ENCODE data around the gene EVI5.

EVI5 gene

DNA sequence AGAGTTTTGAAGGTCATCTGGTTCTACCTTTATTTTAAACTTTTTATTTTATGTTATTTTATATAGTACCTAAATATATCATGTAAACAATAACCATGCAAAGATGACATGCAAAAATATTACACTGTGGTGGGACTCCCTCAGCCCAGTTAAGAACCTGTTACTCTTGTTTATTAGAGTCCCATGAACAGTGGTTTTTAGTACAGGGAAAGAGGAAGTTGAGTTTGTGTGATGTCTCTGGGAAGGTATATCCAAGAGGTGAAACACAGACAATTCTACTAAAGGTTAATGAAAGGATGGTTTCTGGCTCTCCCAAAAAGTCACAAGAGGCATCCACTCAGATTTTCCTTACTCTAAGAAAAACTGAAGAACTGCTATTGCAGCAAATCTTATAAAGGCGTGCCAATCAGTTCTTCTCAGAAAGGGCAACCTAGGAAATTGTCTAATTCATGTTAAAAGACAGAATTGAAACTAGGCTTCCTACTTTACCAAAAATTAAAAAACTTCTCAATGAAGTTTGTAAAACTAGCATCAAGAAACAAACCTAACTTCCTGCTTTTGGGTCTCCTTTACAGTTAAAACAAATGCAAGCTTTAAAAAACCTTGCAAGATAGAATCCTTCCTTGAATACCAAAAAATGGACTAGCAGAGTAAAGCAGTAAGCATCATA lies 318.1 kb downstream of the EVI5 start:
- DNase-seq (ENCODE audit: insufficient read length) = no peak
- FAIRE-seq = no peak
- TF ChIP-seq POLR2A (IDR thresholded peaks at IDR 0.05; ENCODE audit: low read depth, low read length) = no peak
- TF ChIP-seq TAF1 (IDR thresholded peaks at IDR 0.05; ENCODE audit: borderline replicate concordance, low read depth, low read length) = no peak
- TF ChIP-seq POLR2AphosphoS5 (IDR thresholded peaks at IDR 0.05; ENCODE audit: low read depth, low read length) = no peak

DNA sequence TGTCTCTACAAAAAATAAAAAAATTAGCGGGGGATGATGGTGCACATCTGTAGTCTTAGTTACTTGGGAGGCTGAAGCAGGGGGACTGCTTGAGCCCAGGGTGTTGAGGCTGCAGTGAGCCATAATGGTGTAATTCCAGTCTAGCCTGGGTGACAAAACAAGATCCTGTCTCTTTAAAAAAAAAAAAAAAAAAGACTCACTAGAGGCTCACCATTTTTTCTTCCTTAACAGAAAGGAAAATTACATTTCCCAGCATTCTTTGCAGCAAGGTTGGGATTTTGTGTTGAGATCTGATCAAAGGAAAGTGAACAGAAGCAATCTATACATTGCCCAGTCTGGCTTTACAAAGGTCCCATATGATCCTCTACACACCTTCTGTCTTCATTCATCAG lies 319.7 kb downstream of the EVI5 start:
- FAIRE-seq = no peak
- TF ChIP-seq POLR2A (IDR thresholded peaks at IDR 0.05; ENCODE audit: low read depth, low read length) (no peak), TAF1 (IDR thresholded peaks at IDR 0.05; ENCODE audit: borderline replicate concordance, low read depth, low read length) (no peak)
- DNase-seq (ENCODE audit: insufficient read length) = no peak

DNA sequence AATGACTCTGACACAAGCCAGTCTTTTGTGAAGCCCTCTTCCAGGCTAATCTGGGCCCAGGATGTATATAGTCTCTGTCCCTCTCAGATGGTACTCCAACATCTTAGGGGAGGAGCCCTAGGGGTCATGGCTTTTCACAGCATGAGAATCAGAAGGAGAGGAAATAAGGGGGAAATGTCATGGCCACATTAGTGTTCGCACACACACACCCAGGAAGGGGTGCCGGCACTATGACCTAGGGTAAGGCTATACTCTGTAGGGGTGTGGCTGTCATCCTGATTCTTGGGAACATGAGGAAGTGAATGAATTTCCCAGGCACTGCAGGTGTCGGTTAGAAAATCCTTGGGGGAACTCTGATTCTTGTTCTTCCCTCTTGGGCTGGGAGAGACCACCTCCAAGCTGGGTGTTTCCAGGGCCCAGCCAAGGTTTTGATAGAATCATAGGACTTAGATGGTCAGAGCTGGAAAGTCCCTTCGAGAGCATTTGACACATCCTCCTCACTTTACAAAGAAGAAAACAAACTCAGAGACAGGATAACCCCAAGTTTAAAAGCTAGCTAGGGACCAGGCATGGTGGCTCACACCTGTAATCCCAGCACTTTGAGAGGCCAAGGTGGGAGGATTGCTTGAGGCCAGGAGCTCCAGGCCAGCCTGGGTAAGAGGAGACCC lies 320.2 kb downstream of the EVI5 start:
- TF ChIP-seq TAF1 (IDR thresholded peaks at IDR 0.05; ENCODE audit: borderline replicate concordance, low read depth, low read length) = no peak
- TF ChIP-seq POLR2A (IDR thresholded peaks at IDR 0.05; ENCODE audit: low read depth, low read length) = no peak
- TF ChIP-seq POLR2AphosphoS5 (IDR thresholded peaks at IDR 0.05; ENCODE audit: low read depth, low read length) = no peak
- FAIRE-seq (no peak), DNase-seq (ENCODE audit: insufficient read length) (no peak)

DNA sequence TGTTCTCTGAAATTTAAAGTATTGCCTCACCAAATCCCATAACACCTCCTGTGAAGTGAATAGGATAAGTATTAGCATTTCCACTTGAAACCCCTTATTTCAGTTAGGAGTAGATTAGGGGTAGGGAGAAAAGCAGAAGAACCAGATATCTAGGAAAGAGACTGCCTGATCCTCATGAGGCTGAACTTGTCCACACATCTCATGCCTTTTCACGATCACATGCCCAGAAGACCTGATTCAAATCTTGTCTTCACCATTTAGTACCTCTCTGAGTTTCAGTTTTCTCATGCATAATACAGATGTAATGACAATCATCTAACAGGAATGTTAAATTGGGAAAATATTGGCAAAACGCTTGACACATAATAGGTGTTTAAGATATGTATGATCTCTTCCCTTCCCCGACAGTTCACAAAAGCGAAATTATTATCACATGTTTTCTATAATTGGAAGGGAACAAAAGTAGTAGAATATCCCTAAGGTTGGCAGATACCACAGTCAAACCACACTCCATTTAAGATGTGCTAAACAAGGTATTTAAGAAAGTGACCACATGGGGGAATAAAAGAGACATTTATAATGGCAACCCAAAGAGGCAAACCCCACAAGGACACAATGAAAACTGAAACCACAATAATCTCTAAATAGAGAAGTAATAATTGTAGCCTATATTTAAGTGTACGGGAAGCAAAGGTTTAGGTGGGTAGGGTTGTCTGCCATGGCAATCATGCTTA lies 323.4 kb downstream of the EVI5 start:
- peak; percentile 74 for FAIRE-seq
- DNase-seq (ENCODE audit: insufficient read length) = no peak
- TF ChIP-seq POLR2A (IDR thresholded peaks at IDR 0.05; ENCODE audit: low read depth, low read length) (no peak), POLR2AphosphoS5 (IDR thresholded peaks at IDR 0.05; ENCODE audit: low read depth, low read length) (no peak), TAF1 (IDR thresholded peaks at IDR 0.05; ENCODE audit: borderline replicate concordance, low read depth, low read length) (no peak)

DNA sequence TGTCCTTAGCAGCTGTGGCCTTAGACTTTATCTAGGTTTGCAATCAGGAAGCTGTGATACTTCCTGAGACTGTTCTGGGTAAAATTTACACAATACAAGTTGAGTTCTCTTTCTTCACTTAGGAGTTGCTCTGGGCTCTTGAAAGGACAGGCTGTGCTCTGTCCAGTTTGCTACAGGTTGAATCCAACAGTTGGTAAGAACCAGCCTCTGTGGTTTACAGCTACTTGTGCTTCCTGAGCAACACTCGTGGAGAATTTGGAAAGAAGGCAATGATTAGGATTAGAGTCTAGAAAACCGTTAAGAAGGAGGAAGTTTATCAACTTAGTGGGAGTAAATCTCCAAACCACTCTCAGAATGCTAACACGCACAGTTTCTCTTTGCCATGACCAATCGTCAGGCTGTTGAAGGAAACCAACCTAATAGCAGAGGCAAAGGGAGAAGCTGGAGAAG lies 325.0 kb downstream of the EVI5 start:
- TF ChIP-seq TAF1 (IDR thresholded peaks at IDR 0.05; ENCODE audit: borderline replicate concordance, low read depth, low read length) = no peak
- TF ChIP-seq POLR2A (IDR thresholded peaks at IDR 0.05; ENCODE audit: low read depth, low read length) = no peak
- TF ChIP-seq POLR2AphosphoS5 (IDR thresholded peaks at IDR 0.05; ENCODE audit: low read depth, low read length) = no peak
- FAIRE-seq = peak; percentile 67
- no peak for DNase-seq (ENCODE audit: insufficient read length)
